Body of pancreas (tissue), 4 donors: ENCODE measurements around the gene C10orf105.

Experiments
- CTCF ChIP-seq, 7 experiments: fragments of 450-650 bp in 4 of 7; fragments of 200-600 bp in 3 of 7; sonication (generic) in 3 of 7; IDR thresholded peaks; one replicate each; pipeline ENCODE4 v1.5.1; 2016 to 2019; ENCODE audit warnings: antibody characterized with exemption in 7 of 7
- POLR2A ChIP-seq, 3 donors: fragments of 450-650 bp; IDR thresholded peaks; one replicate each; pipeline ENCODE4 v1.6.1; 2016; ENCODE audit warnings: antibody characterized with exemption in 3 of 3, mild to moderate bottlenecking in 2 of 3

GRCh38 chr10:71742301-71743088 lies 22.9 kb upstream of the C10orf105 start:
- no peak for TF ChIP-seq CTCF (IDR thresholded peaks at IDR 0.05)
- no peak for TF ChIP-seq POLR2A (IDR thresholded peaks at IDR 0.05)
